Muscle of leg (tissue), 11 donors: Measurements from ENCODE around the gene ADD2. TPM values are rescaled to one million over a fixed set of nuclear protein-coding genes. Genes with fewer than 3 reads are reported as not detected.

Experiments
- DNase-seq: peaks from one replicate; pipeline ENCODE4 v3.0.0; 2013
- H3K27ac ChIP-seq: one replicate; pipeline ENCODE4 v1.5.1; 2013; ENCODE audit warnings: mild to moderate bottlenecking, low read length, control low read depth
- H3K27me3 ChIP-seq: one replicate; pipeline ENCODE4 v1.6.1; 2013; ENCODE audit warnings: low read length; ENCODE audit not compliant: control insufficient read depth, insufficient read depth
- H3K36me3 ChIP-seq: one replicate; pipeline ENCODE4 v1.6.1; 2013; ENCODE audit warnings: low read length; ENCODE audit not compliant: control insufficient read depth, insufficient read depth
- H3K4me1 ChIP-seq: one replicate; pipeline ENCODE4 v1.6.1; 2013; ENCODE audit warnings: low read length; ENCODE audit not compliant: control insufficient read depth, insufficient read depth
- H3K4me3 ChIP-seq: one replicate; pipeline ENCODE4 v1.5.1; 2013; ENCODE audit warnings: low read length, control low read depth
- H3K9me3 ChIP-seq: replicated peaks from 2 replicates; pipeline ENCODE4 v1.6.1; 2013; ENCODE audit warnings: low read depth, low read length; ENCODE audit not compliant: control insufficient read depth
- WGBS: methylation state at CpG from one replicate; pipeline ENCODE4 v1.1.5; 2013; ENCODE audit warnings: missing lambda C conversion rate; ENCODE audit not compliant: insufficient coverage; 5-methylcytosine and 5-hydroxymethylcytosine counted together
- polyA plus RNA-seq, 8 donors: library from polyadenylated mRNA; unstranded; fragments of 120-200 nt; gene quantifications; one replicate each; pipeline versions ENCODE4 v1.2.1 to v1.2.3, GENCODE V29; 2013; ENCODE audit warnings: inconsistent platforms in 1 of 8, low replicate concordance in 1 of 8; ENCODE audit not compliant: insufficient read length in 8 of 8, insufficient read depth in 1 of 8
- total RNA-seq: library from RNA; stranded (reverse); fragments of 120-200 nt; gene quantifications from one replicate; pipeline ENCODE4 v1.2.4, GENCODE V29; 2013

The ADD2 gene
- total and polyA plus RNA-seq, 9 donors = 0.98 to 4.2 (median 2.4) TPM

- Histone ChIP-seq H3K27me3 (no peaks in the 10 kb centered on the region), H3K27ac (no peak overlapping the region), H3K36me3 (no peaks in the 10 kb centered on the region), H3K4me3 (no peak overlapping the region), H3K9me3 (no peaks in the 10 kb centered on the region), H3K4me1 (no peaks in the 10 kb centered on the region)
- 100% methylated on average over 2 of the region's 3 CpGs for WGBS
- DNase-seq = no peak
Observed at GRCh38 chr2:70725505-70725904, 42.5 kb downstream of the ADD2 start.

GRCh38 chr2:70724366-70724765 lies 43.6 kb downstream of the ADD2 start:
- Histone ChIP-seq H3K4me3 (no peak overlapping the region), H3K4me1 (no peaks in the 10 kb centered on the region), H3K36me3 (no peaks in the 10 kb centered on the region), H3K27me3 (no peaks in the 10 kb centered on the region), H3K27ac (no peak overlapping the region), H3K9me3 (no peaks in the 10 kb centered on the region)
- no peak for DNase-seq
- 85% methylated on average over 7 of the region's 7 CpGs for WGBS

GRCh38 chr2:70723286-70723885 lies 44.6 kb downstream of the ADD2 start:
- Histone ChIP-seq H3K4me1 (no peaks in the 10 kb centered on the region), H3K27ac (no peak overlapping the region), H3K9me3 (no peaks in the 10 kb centered on the region), H3K36me3 (no peaks in the 10 kb centered on the region), H3K27me3 (no peaks in the 10 kb centered on the region), H3K4me3 (no peak overlapping the region)
- DNase-seq = no peak
- WGBS = 38% methylated on average over 1 of the region's 5 CpGs

GRCh38 chr2:70720124-70720523 lies 47.9 kb downstream of the ADD2 start:
- H3K27me3 ChIP-seq = peaks cover 2% of the 10 kb centered on the region
- H3K4me1 ChIP-seq = no peaks in the 10 kb centered on the region
- H3K36me3 ChIP-seq = no peaks in the 10 kb centered on the region
- H3K9me3 ChIP-seq = no peaks in the 10 kb centered on the region
- WGBS = 81% methylated on average over 1 of the region's 6 CpGs
- H3K27ac ChIP-seq = no peak overlapping the region
- DNase-seq = no peak
- H3K4me3 ChIP-seq = no peak overlapping the region

GRCh38 chr2:70719231-70719630 lies 48.8 kb downstream of the ADD2 start:
- WGBS = 73% methylated on average over 2 of the region's 3 CpGs
- Histone ChIP-seq H3K4me3 (no peak overlapping the region), H3K27me3 (peaks cover 3% of the 10 kb centered on the region), H3K4me1 (no peaks in the 10 kb centered on the region), H3K9me3 (no peaks in the 10 kb centered on the region), H3K27ac (no peak overlapping the region), H3K36me3 (no peaks in the 10 kb centered on the region)
- no peak for DNase-seq

- WGBS = 60% methylated on average over 1 of the region's 2 CpGs
- Histone ChIP-seq H3K4me1 (no peaks in the 10 kb centered on the region), H3K27ac (no peak overlapping the region), H3K36me3 (no peaks in the 10 kb centered on the region), H3K4me3 (no peak overlapping the region), H3K9me3 (no peaks in the 10 kb centered on the region), H3K27me3 (peaks cover 3% of the 10 kb centered on the region)
- DNase-seq = no peak
Observed at GRCh38 chr2:70718736-70719135, 49.3 kb downstream of the ADD2 start.

GRCh38 chr2:70718241-70718640 lies 49.8 kb downstream of the ADD2 start:
- no peaks in the 10 kb centered on the region for H3K4me1 ChIP-seq
- H3K36me3 ChIP-seq = no peaks in the 10 kb centered on the region
- H3K9me3 ChIP-seq = no peaks in the 10 kb centered on the region
- no peak overlapping the region for H3K27ac ChIP-seq
- H3K27me3 ChIP-seq = peaks cover 3% of the 10 kb centered on the region
- no peak for DNase-seq
- no peak overlapping the region for H3K4me3 ChIP-seq
- WGBS = no CpG with 5 or more reads among the region's 2 CpGs

GRCh38 chr2:70717431-70718038 lies 50.5 kb downstream of the ADD2 start:
- Histone ChIP-seq H3K36me3 (no peaks in the 10 kb centered on the region), H3K4me3 (no peak overlapping the region), H3K4me1 (no peaks in the 10 kb centered on the region), H3K27ac (no peak overlapping the region), H3K27me3 (peaks cover 3% of the 10 kb centered on the region), H3K9me3 (no peaks in the 10 kb centered on the region)
- 96% methylated on average over 4 of the region's 7 CpGs for WGBS
- no peak for DNase-seq

- H3K4me3 ChIP-seq = no peak overlapping the region
Observed at GRCh38 chr2:70716951-70717350, 51.0 kb downstream of the ADD2 start.

GRCh38 chr2:70716131-70716743 lies 51.8 kb downstream of the ADD2 start:
- no peaks in the 10 kb centered on the region for H3K9me3 ChIP-seq
- 72% methylated on average over 3 of the region's 7 CpGs for WGBS
- DNase-seq = no peak

More at GRCh38 chr2:70716951-70717350, 51.0 kb downstream of the ADD2 start:
- H3K4me1 ChIP-seq = no peaks in the 10 kb centered on the region
- H3K9me3 ChIP-seq = no peaks in the 10 kb centered on the region
- no peaks in the 10 kb centered on the region for H3K36me3 ChIP-seq
- H3K27me3 ChIP-seq = peaks cover 3% of the 10 kb centered on the region
- H3K27ac ChIP-seq = no peak overlapping the region
- DNase-seq = no peak
- no CpG with 5 or more reads among the region's 3 CpGs for WGBS

More at GRCh38 chr2:70716131-70716743, 51.8 kb downstream of the ADD2 start:
- H3K4me1 ChIP-seq = no peaks in the 10 kb centered on the region
- H3K27me3 ChIP-seq = peaks cover 3% of the 10 kb centered on the region
- no peak overlapping the region for H3K4me3 ChIP-seq
- no peak overlapping the region for H3K27ac ChIP-seq
- H3K36me3 ChIP-seq = no peaks in the 10 kb centered on the region
